IMR-90 (cell line): ENCODE data around the gene PKP4. TPM values are rescaled to one million over a fixed set of nuclear protein-coding genes. Genes with fewer than 3 reads are reported as not detected.

ENCODE experiments used
- ATAC-seq: fragments of 200-7000 bp; cut with Tn5 transposase; 2 replicates; pipeline ENCODE4 v1.9.1; 2020; ENCODE audit warnings: low read depth, mild to moderate bottlenecking, moderate library complexity
- BruUV-seq: library from RNA; stranded (reverse); fragments of 400-500 nt; replicated peaks from 2 replicates; lab custom pipeline; 2021; lab: Mats Ljungman, UMichigan
- CTCF ChIA-PET: fragments of 300-600 bp; formaldehyde crosslinking; extraction: SDS; loops from one replicate; lab custom pipeline; 2021; ENCODE audit warnings: antibody characterized with exemption; lab: Yijun Ruan, JAX
- POLR2A ChIA-PET: fragments of 300-600 bp; sonication (Branson Sonifier 250); formaldehyde crosslinking; loops from one replicate; lab custom pipeline; 2022; ENCODE audit warnings: antibody characterized with exemption; ENCODE audit not compliant: unreplicated experiment; lab: Charles Lee
- DNase-seq: peaks from one replicate; pipeline ENCODE4 v3.0.0; 2013
- H2AFZ ChIP-seq: replicated peaks from 2 replicates; pipeline ENCODE3; 2013; ENCODE audit warnings: low read length, mild to moderate bottlenecking; ENCODE audit not compliant: poor library complexity
- H2AK5ac ChIP-seq: 2 replicates; pipeline ENCODE4 v1.6.1; 2013; ENCODE audit warnings: low read depth, low read length, inconsistent platforms
- H2AK9ac ChIP-seq: replicated peaks from 2 replicates; pipeline ENCODE3; 2013; ENCODE audit warnings: mild to moderate bottlenecking, low read depth, low read length, moderate library complexity; ENCODE audit not compliant: poor library complexity
- H2BK120ac ChIP-seq: 2 replicates; pipeline ENCODE4 v1.6.1; 2013; ENCODE audit warnings: low read depth, low read length, inconsistent platforms
- H2BK15ac ChIP-seq: 3 replicates; pipeline ENCODE4 v1.6.1; 2013; ENCODE audit warnings: low read depth, low read length, inconsistent platforms
- H2BK20ac ChIP-seq: 2 replicates; pipeline ENCODE4 v1.6.1; 2013; ENCODE audit warnings: low read depth, mild to moderate bottlenecking, inconsistent platforms, low read length, moderate library complexity
- H2BK5ac ChIP-seq: 2 replicates; pipeline ENCODE4 v1.6.1; 2013; ENCODE audit warnings: mild to moderate bottlenecking, low read depth, low read length, inconsistent platforms; ENCODE audit not compliant: poor library complexity, severe bottlenecking
- H3K14ac ChIP-seq: replicated peaks from 2 replicates; pipeline ENCODE4 v1.6.1; 2013; ENCODE audit warnings: low read depth, low read length, inconsistent platforms
- H3K18ac ChIP-seq: 2 replicates; pipeline ENCODE4 v1.6.1; 2013; ENCODE audit warnings: low read depth, low read length, control low read depth
- H3K23ac ChIP-seq: 2 replicates; pipeline ENCODE4 v1.6.1; 2013; ENCODE audit warnings: low read depth, low read length, inconsistent platforms
- H3K27ac ChIP-seq: 2 replicates; pipeline ENCODE4 v1.5.1; 2013; ENCODE audit warnings: mild to moderate bottlenecking, control low read depth, low read length; ENCODE audit not compliant: insufficient read depth
- H3K27me3 ChIP-seq: 2 replicates; pipeline ENCODE4 v1.6.1; 2013; ENCODE audit warnings: low read length; ENCODE audit not compliant: control insufficient read depth, insufficient read depth
- H3K36me3 ChIP-seq: 2 replicates; pipeline ENCODE4 v1.6.1; 2013; ENCODE audit warnings: low read length, mixed read lengths; ENCODE audit not compliant: control insufficient read depth, insufficient read depth
- H3K4ac ChIP-seq: 2 replicates; pipeline ENCODE4 v1.6.1; 2013; ENCODE audit warnings: low read depth, low read length, inconsistent platforms
- H3K4me1 ChIP-seq: 2 replicates; pipeline ENCODE4 v1.6.1; 2013; ENCODE audit warnings: low read length, mixed read lengths; ENCODE audit not compliant: control insufficient read depth, insufficient read depth
- H3K4me2 ChIP-seq: 2 replicates; pipeline ENCODE4 v1.6.1; 2013; ENCODE audit warnings: low read depth, mild to moderate bottlenecking, control low read depth, low read length, moderate library complexity
- H3K4me3 ChIP-seq: 2 replicates; pipeline ENCODE4 v1.5.1; 2013; ENCODE audit warnings: low read depth, mild to moderate bottlenecking, control low read depth, low read length, moderate library complexity; ENCODE audit not compliant: insufficient read depth
- H3K56ac ChIP-seq: 2 replicates; pipeline ENCODE4 v1.6.1; 2013; ENCODE audit warnings: low read length, inconsistent platforms; ENCODE audit not compliant: insufficient read depth; ENCODE audit errors: extremely low read depth
- H3K79me1 ChIP-seq, 2 experiments: 2 replicates each; pipeline ENCODE4 v1.6.1; 2013; ENCODE audit warnings: low read length in 2 of 2, inconsistent platforms in 1 of 2, low read depth in 1 of 2
- H3K9ac ChIP-seq: 2 replicates; pipeline ENCODE4 v1.6.1; 2013; ENCODE audit warnings: low read depth, low read length, control low read depth
- H3K9me1 ChIP-seq: 2 replicates; pipeline ENCODE4 v1.6.1; 2013; ENCODE audit warnings: low read length, inconsistent platforms; ENCODE audit not compliant: insufficient read depth
- H3K9me3 ChIP-seq: 2 replicates; pipeline ENCODE4 v1.6.1; 2013; ENCODE audit warnings: low read length; ENCODE audit not compliant: control insufficient read depth, insufficient read depth
- H4K20me1 ChIP-seq: 2 replicates; pipeline ENCODE4 v1.6.1; 2013; ENCODE audit warnings: low read length, inconsistent platforms; ENCODE audit not compliant: insufficient read depth
- H4K5ac ChIP-seq: 2 replicates; pipeline ENCODE4 v1.6.1; 2013; ENCODE audit warnings: mild to moderate bottlenecking, low read depth, low read length, control low read depth
- H4K8ac ChIP-seq, 2 experiments: 2 replicates each; pipeline ENCODE4 v1.6.1; 2013; ENCODE audit warnings: low read depth in 2 of 2, low read length in 2 of 2, control low read depth in 1 of 2, inconsistent platforms in 1 of 2
- H4K91ac ChIP-seq: 2 replicates; pipeline ENCODE4 v1.6.1; 2013; ENCODE audit warnings: low read depth, low read length, inconsistent platforms; ENCODE audit not compliant: insufficient read depth
- CEBPB ChIP-seq: IDR thresholded peaks from 2 replicates; pipeline ENCODE4 v1.6.1; 2012; ENCODE audit warnings: low read depth, low read length, improper control_type of control experiment
- FOS ChIP-seq: fragments of 150-350 bp; IDR thresholded peaks from 2 replicates; pipeline ENCODE4 v1.6.1; 2016; ENCODE audit warnings: low read depth, low read length
- MAFK ChIP-seq: IDR thresholded peaks from 2 replicates; pipeline ENCODE4 v1.6.1; 2012; ENCODE audit warnings: low read depth, low read length, improper control_type of control experiment
- MXI1 ChIP-seq: IDR thresholded peaks from 2 replicates; pipeline ENCODE4 v1.6.1; 2012; ENCODE audit warnings: low read depth, mild to moderate bottlenecking, low read length, moderate library complexity, borderline replicate concordance
- POLR2A ChIP-seq: IDR thresholded peaks from 2 replicates; pipeline ENCODE4 v1.6.1; 2012; ENCODE audit warnings: mild to moderate bottlenecking, low read depth, low read length
- SMC3 ChIP-seq: fragments of 150-350 bp; IDR thresholded peaks from 2 replicates; pipeline ENCODE4 v1.6.1; 2016; ENCODE audit warnings: low read depth, mild to moderate bottlenecking, antibody characterized with exemption, low read length, moderate library complexity
- WGBS, 2 experiments: methylation state at CpG; one replicate each; pipeline versions ENCODE4 v1.1.5 to v1.1.7; 2013; ENCODE audit warnings: missing lambda C conversion rate in 2 of 2; ENCODE audit not compliant: insufficient read length in 1 of 2; ENCODE audit errors: extremely low coverage in 2 of 2; 5-methylcytosine and 5-hydroxymethylcytosine counted together
- dilution Hi-C: fragments of 300-500 bp; cut with HindIII; formaldehyde crosslinking; loops from one replicate; pipeline ENCODE4 v1.14.3; 2018; ENCODE audit warnings: low sequenced_read_pairs; ENCODE audit not compliant: unreplicated experiment
- in situ Hi-C: fragments of 300-500 bp; cut with MboI; formaldehyde crosslinking; loops from 3 replicates; pipeline ENCODE4 v1.14.3; 2019; ENCODE audit warnings: low sequenced_read_pairs, inconsistent platforms, mixed read lengths
- intact Hi-C: fragments of 100-400 bp; cut with micrococcal nuclease; formaldehyde crosslinking; loops from 2 replicates; pipeline ENCODE4 v1.10.0; 2022
- polyA plus RNA-seq, 3 experiments: library from polyadenylated mRNA; depleted of rRNA; stranded (reverse); fragments of >200 nt; gene quantifications; 2 replicates each; pipeline ENCODE4 v1.2.3, GENCODE V29; 2012; ENCODE audit warnings: low replicate concordance in 1 of 3
- total RNA-seq: library from RNA; depleted of rRNA; stranded (reverse); fragments of >200 nt; gene quantifications from 2 replicates; pipeline ENCODE4 v1.2.3, GENCODE V29; 2012

PKP4 gene
- total and polyA plus RNA-seq, 2 of the 4 experiments (the other 2 are of a cell fraction): 20.1 to 37.8 TPM

- dilution Hi-C loops: no loop called here
- no peak overlapping the region for H4K8ac ChIP-seq
- H3K27ac ChIP-seq: no peak overlapping the region
- no peaks in the 10 kb centered on the region for H3K36me3 ChIP-seq
- no peaks in the 10 kb centered on the region for H3K4me1 ChIP-seq
- no peak overlapping the region for H3K56ac ChIP-seq
- intact Hi-C loops: no loop called here
- ChIA-PET POLR2A (no interaction called here), CTCF (no interaction called here)
- H2AK5ac ChIP-seq: no peak overlapping the region
- no peak overlapping the region for H3K4me3 ChIP-seq
- H3K4me2 ChIP-seq: no peak overlapping the region
- H2AFZ ChIP-seq: no peak overlapping the region
- no peak overlapping the region for H2BK20ac ChIP-seq
- DNase-seq: no peak
- no peak overlapping the region for H2BK15ac ChIP-seq
- BruUV-seq: no TSS peak
- TF ChIP-seq FOS (no peak), SMC3 (no peak), CEBPB (no peak), MXI1 (no peak), POLR2A (no peak), MAFK (no peak)
- H3K9me1 ChIP-seq: no peaks in the 10 kb centered on the region; the same call in 1 of the 2 replicates
- H3K18ac ChIP-seq: no peak overlapping the region
- no peaks in the 10 kb centered on the region for H3K27me3 ChIP-seq
- no peak overlapping the region for H2BK5ac ChIP-seq
- no peak for ATAC-seq
- H4K91ac ChIP-seq: no peak overlapping the region
- no peak overlapping the region for H2AK9ac ChIP-seq
- H3K23ac ChIP-seq: no peak overlapping the region
- H3K4ac ChIP-seq: no peak overlapping the region
- H3K9me3 ChIP-seq: no peaks in the 10 kb centered on the region
- no CpG with 5 or more reads among the region's 3 CpGs for WGBS, 2 experiments
- no peaks in the 10 kb centered on the region for H4K20me1 ChIP-seq
- H2BK120ac ChIP-seq: no peak overlapping the region
- in situ Hi-C loops: no loop called here
- no peak overlapping the region for H3K14ac ChIP-seq
- H4K5ac ChIP-seq: no peak overlapping the region
- no peak overlapping the region for H3K9ac ChIP-seq
- H3K79me1 ChIP-seq: peaks cover 3 to 7% of the 10 kb centered on the region in 2 experiments; a peak in 3 of 4 replicates
These were observed 104.3 kb downstream of the PKP4 start for GRCh38 chr2:158561054-158561453.
